Measurements from ENCODE around the gene TAGLN. TPM values are rescaled to one million over a fixed set of nuclear protein-coding genes. Genes with fewer than 3 reads are reported as not detected.

Gene TAGLN
- total RNA-seq, 1 experiment from 2014 or later: 11.0 TPM

GRCh38 chr11:117220999-117221774, 22.0 kb downstream of the TAGLN start:
- Histone ChIP-seq H3K4me1 (replicated peaks; ENCODE audit: insufficient read depth) (peaks cover 14% of the 10 kb centered on the region), H3K79me2 (ENCODE audit: low read depth) (no peaks in the 10 kb centered on the region), H3K36me3 (ENCODE audit: low read depth) (peaks cover 19% of the 10 kb centered on the region), H3K27me3 (ENCODE audit: insufficient read depth, low read depth) (no peaks in the 10 kb centered on the region), H3K4me3 (no peak overlapping the region), H3F3A (ENCODE audit: insufficient read depth, low read depth) (peaks cover 10% of the 10 kb centered on the region; the same call in 1 of the 2 replicates), H3K27ac (no peak overlapping the region), H3K9me3 (ENCODE audit: insufficient read depth, low read depth) (no peaks in the 10 kb centered on the region), H3K9me2 (ENCODE audit: insufficient read depth) (no peaks in the 10 kb centered on the region), H3K4me2 (peak overlapping the region; percentile 26), H2AFZ (no peak overlapping the region), H4K20me1 (ENCODE audit: insufficient read depth) (peaks cover 3% of the 10 kb centered on the region; the same call in 1 of the 2 replicates)
- DNase-seq: no peak
- TF ChIP-seq CTCF (conservative IDR thresholded peaks at IDR 0.05) (no peak), EZH2 (IDR thresholded peaks at IDR 0.05; ENCODE audit: low read depth) (no peak)
- TSS peak; percentile 29 for BruUV-seq (replicated peaks)
- intact Hi-C loops (cut with micrococcal nuclease; ENCODE audit: unreplicated experiment): loop anchor here (2.0 kb wide), 1 partner anchor 42 kb away; the partner anchor contains the start of gene SIDT2
- POLR2A ChIA-PET (ENCODE audit: unreplicated experiment): interaction anchor here (0.5 to 0.6 kb wide), 2 partner anchors 106 to 528 kb away, joined by 4 to 5 read pairs; partner anchors contain the start of gene CEP164
- CTCF ChIA-PET: interaction anchor here (0.6 to 1.9 kb wide), 3 partner anchors 10 to 75 kb away, joined by 5 to 8 read pairs (median 5); partner anchors contain the start of genes PCSK7 and SIDT2

GRCh38 chr11:117221775-117222517, 22.8 kb downstream of the TAGLN start:
- no peak overlapping the region for H2AFZ ChIP-seq
- intact Hi-C loops (cut with micrococcal nuclease; ENCODE audit: unreplicated experiment): loop anchor here (2.0 kb wide), 1 partner anchor 43 kb away; the partner anchor contains the start of gene SIDT2
- H3K36me3 ChIP-seq (ENCODE audit: low read depth): peaks cover 19% of the 10 kb centered on the region
- H3K4me2 ChIP-seq: peak overlapping the region; percentile 26
- H3K4me3 ChIP-seq: no peak overlapping the region
- TF ChIP-seq EZH2 (IDR thresholded peaks at IDR 0.05; ENCODE audit: low read depth) (no peak), CTCF (conservative IDR thresholded peaks at IDR 0.05) (no peak)
- no TSS peak for BruUV-seq (replicated peaks)
- no peaks in the 10 kb centered on the region for H3K27me3 ChIP-seq (ENCODE audit: insufficient read depth, low read depth)
- H3K79me2 ChIP-seq (ENCODE audit: low read depth): no peaks in the 10 kb centered on the region
- no peaks in the 10 kb centered on the region for H3K9me2 ChIP-seq (ENCODE audit: insufficient read depth)
- peak; percentile 40 to 73 for DNase-seq
- H3K4me1 ChIP-seq (replicated peaks; ENCODE audit: insufficient read depth): peaks cover 14% of the 10 kb centered on the region
- H3K9me3 ChIP-seq (ENCODE audit: insufficient read depth, low read depth): no peaks in the 10 kb centered on the region
- CTCF ChIA-PET: interaction anchor here (0.6 to 1.9 kb wide), 5 partner anchors 9 to 226 kb away, joined by 3 to 8 read pairs (median 5); partner anchors contain the start of genes PCSK7 and SIDT2
- peaks cover 3% of the 10 kb centered on the region; the same call in 1 of the 2 replicates for H4K20me1 ChIP-seq (ENCODE audit: insufficient read depth)
- H3F3A ChIP-seq (ENCODE audit: insufficient read depth, low read depth): peaks cover 10% of the 10 kb centered on the region; the same call in 1 of the 2 replicates
- no peak overlapping the region for H3K27ac ChIP-seq
- POLR2A ChIA-PET (ENCODE audit: unreplicated experiment): interaction anchor here (0.5 to 0.6 kb wide), 5 partner anchors 44 to 529 kb away, joined by 4 to 6 read pairs (median 4); partner anchors contain the start of genes CEP164, PAFAH1B2 and SIDT2
